Brain microvascular endothelial cell (primary cell): ENCODE results near the gene NCR3LG1.

Source experiments
- DNase-seq: peaks from one replicate; pipeline ENCODE4 v3.0.0-alpha.2; 2020
- H3K27ac ChIP-seq: fragments of 250-450 bp; sonication (Bioruptor Pico); 2 replicates; pipeline ENCODE4 v1.5.1; 2020; ENCODE audit warnings: mild to moderate bottlenecking, moderate library complexity
- H3K27me3 ChIP-seq: fragments of 250-450 bp; sonication (Bioruptor Pico); replicated peaks from 2 replicates; pipeline ENCODE4 v1.5.1; 2020; ENCODE audit warnings: mild to moderate bottlenecking
- H3K36me3 ChIP-seq: fragments of 250-450 bp; sonication (Bioruptor Pico); replicated peaks from 2 replicates; pipeline ENCODE4 v1.5.1; 2020; ENCODE audit warnings: mild to moderate bottlenecking
- H3K4me3 ChIP-seq: 2 replicates; pipeline ENCODE4 v1.5.1; 2011; ENCODE audit warnings: low read depth, mild to moderate bottlenecking, control low read depth, low read length, moderate library complexity
- in situ Hi-C: cut with HindIII; loops from 2 replicates; pipeline ENCODE4 v1.10.0; 2017; ENCODE audit warnings: low sequenced_read_pairs, low pct_ligation_motif_present
- TF ChIP-seq, protein P1 (sequence below): IDR thresholded peaks from 2 replicates; pipeline ENCODE4 v1.5.1; 2011; ENCODE audit warnings: low read depth, mild to moderate bottlenecking, moderate library complexity, low read length, control low read depth, inconsistent platforms; ENCODE audit errors: missing control alignments

Gene NCR3LG1

DNA sequence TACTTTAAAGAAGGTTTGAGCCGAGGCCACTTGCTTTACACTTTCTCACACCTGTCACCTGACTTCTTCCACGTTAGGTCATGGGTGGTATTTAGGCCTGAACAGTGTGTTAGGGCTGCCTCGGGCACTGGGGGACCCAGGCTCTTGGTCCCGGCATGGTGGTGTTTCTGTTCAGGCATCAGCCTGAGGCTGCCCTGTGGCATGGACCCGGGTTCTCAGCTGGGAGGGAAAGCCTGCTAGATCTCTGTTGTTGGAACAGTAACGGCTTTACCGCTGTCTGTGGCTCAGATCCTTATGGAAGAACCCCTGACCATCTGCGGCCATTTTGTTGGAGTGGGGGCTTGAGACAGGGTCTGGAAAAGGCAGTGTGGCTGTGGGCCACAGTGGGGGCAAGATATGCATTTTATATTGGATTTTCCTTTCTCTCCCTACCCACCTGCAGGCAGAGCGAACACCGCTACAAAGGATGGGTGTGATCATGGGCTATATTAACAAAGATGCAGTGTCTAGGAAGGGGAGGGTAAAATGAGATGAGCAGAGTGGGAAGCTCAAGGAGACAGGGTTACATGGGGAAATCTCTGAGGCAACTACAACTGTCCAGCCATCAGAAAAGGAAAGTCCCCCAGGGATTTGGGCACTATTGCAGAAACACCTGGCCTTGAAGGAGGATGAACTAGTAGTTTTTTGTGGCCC is 38.5 kb downstream of the NCR3LG1 start:
- no peak overlapping the region for H3K27ac ChIP-seq
- peaks cover 7% of the 10 kb centered on the region for H3K27me3 ChIP-seq
- TF ChIP-seq, protein P1, sequence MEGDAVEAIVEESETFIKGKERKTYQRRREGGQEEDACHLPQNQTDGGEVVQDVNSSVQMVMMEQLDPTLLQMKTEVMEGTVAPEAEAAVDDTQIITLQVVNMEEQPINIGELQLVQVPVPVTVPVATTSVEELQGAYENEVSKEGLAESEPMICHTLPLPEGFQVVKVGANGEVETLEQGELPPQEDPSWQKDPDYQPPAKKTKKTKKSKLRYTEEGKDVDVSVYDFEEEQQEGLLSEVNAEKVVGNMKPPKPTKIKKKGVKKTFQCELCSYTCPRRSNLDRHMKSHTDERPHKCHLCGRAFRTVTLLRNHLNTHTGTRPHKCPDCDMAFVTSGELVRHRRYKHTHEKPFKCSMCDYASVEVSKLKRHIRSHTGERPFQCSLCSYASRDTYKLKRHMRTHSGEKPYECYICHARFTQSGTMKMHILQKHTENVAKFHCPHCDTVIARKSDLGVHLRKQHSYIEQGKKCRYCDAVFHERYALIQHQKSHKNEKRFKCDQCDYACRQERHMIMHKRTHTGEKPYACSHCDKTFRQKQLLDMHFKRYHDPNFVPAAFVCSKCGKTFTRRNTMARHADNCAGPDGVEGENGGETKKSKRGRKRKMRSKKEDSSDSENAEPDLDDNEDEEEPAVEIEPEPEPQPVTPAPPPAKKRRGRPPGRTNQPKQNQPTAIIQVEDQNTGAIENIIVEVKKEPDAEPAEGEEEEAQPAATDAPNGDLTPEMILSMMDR = no peak
- no peaks in the 10 kb centered on the region for H3K36me3 ChIP-seq
- in situ Hi-C loops = no loop called here
- DNase-seq = no peak
- no peak overlapping the region for H3K4me3 ChIP-seq

GRCh38 chr11:17391493-17392355 is 40.1 kb downstream of the NCR3LG1 start:
- H3K27ac ChIP-seq = no peak overlapping the region
- in situ Hi-C loops = no loop called here
- H3K27me3 ChIP-seq = peaks cover 7% of the 10 kb centered on the region
- no peak overlapping the region for H3K4me3 ChIP-seq
- no peaks in the 10 kb centered on the region for H3K36me3 ChIP-seq
- no peak for DNase-seq
- TF ChIP-seq, protein P1 = no peak

GRCh38 chr11:17392872-17393271 is 41.3 kb downstream of the NCR3LG1 start:
- no peak for DNase-seq
- TF ChIP-seq, protein P1 = no peak

DNA sequence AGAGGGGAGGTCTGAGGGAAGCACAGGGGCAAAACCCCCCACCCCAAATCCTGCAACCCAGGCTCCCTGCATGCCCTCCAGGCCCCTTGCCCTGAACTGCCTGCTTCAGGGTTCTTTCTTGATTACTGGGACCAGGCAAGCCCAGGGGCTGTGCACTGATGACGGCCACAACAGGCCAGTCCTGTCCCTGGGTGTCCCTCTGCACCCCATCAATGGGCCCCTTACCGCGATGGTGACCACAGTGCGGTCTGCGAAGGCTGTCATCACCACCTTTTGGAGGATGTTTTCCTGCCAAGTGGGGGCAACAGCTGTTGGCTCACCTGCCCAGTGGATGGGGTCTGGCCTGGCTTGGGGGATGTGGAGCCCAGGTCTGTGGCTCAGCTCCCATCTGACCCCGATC is 41.9 kb downstream of the NCR3LG1 start:
- DNase-seq = no peak
- TF ChIP-seq, protein P1 = no peak
- peaks cover 7% of the 10 kb centered on the region for H3K27me3 ChIP-seq
- H3K4me3 ChIP-seq = no peak overlapping the region
- H3K27ac ChIP-seq = no peak overlapping the region
- H3K36me3 ChIP-seq = no peaks in the 10 kb centered on the region
- in situ Hi-C loops = no loop called here

More at GRCh38 chr11:17392872-17393271, 41.3 kb downstream of the NCR3LG1 start:
- H3K36me3 ChIP-seq = no peaks in the 10 kb centered on the region
- in situ Hi-C loops = no loop called here
- peaks cover 7% of the 10 kb centered on the region for H3K27me3 ChIP-seq
- H3K4me3 ChIP-seq = no peak overlapping the region
- no peak overlapping the region for H3K27ac ChIP-seq

DNA sequence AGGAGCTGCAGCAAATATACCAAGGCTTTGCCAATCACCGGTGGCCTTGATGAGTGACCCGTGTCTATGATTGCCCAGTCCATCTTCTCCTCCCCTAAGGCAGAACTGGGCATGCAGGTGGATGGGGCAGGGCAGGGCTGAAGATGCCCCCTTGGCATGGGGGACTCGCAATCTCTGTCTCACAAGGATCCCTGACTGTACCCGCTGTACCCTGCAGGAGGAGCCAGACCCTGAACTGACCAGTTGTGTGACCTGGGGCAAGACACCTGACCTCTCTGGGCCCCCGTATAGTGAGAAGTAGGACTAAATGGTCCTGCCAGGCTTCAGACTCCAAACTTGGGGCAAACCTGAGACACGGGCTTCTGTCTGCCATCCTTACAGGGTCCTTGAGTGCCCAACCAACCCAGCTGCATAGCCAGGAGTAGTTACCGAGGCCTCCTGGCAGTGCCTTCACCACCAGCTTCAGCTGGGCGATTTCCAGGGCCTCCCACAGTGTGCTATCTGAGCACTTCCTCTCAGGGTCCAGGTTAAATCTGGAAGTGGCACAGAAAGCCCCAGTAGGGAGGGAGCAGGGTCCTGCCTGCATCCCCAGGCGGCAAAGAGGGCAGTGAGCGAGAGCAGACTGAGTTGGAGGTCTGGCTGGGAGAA is 43.3 kb downstream of the NCR3LG1 start:
- DNase-seq = no peak
- TF ChIP-seq, protein P1 = no peak
- H3K4me3 ChIP-seq = no peak overlapping the region
- in situ Hi-C loops = no loop called here
- no peaks in the 10 kb centered on the region for H3K36me3 ChIP-seq
- peaks cover 7% of the 10 kb centered on the region for H3K27me3 ChIP-seq
- no peak overlapping the region for H3K27ac ChIP-seq
